A549 (cell line): ENCODE measurements around the gene ZKSCAN5.

Experiments used
- CEBPB ChIP-seq, 2 experiments: fragments of >200 bp in 1 of 2; sonication (Bioruptor Twin) in 1 of 2; formaldehyde crosslinking in 1 of 2; IDR thresholded peaks; 2 replicates each; pipeline ENCODE4 v1.6.1; 2012 to 2016
- ELK1 ChIP-seq: fragments of 150-350 bp; IDR thresholded peaks from 2 replicates; pipeline ENCODE4 v1.6.1; 2014; ENCODE audit warnings: low read depth, mild to moderate bottlenecking, low read length
- EP300 ChIP-seq, 2 experiments: fragments of >200 bp; sonication (Bioruptor Twin); formaldehyde crosslinking; IDR thresholded peaks; 2 replicates in 1 of 2; 3 replicates in 1 of 2; pipeline ENCODE4 v1.6.1; 2016 to 2017
- POLR2A ChIP-seq: IDR thresholded peaks from 2 replicates; pipeline ENCODE4 v1.6.1; 2012; ENCODE audit warnings: mild to moderate bottlenecking, low read length

GRCh38 chr7:99579281-99579955 is 75.0 kb downstream of the ZKSCAN5 start:
- TF ChIP-seq CEBPB (IDR thresholded peaks at IDR 0.05) (no peak), POLR2A (no peak), EP300 (IDR thresholded peaks at IDR 0.05) (no peak), ELK1 (no peak)
